Measurements from ENCODE around the gene NAPA. TPM values are rescaled to one million over a fixed set of nuclear protein-coding genes. Genes with fewer than 3 reads are reported as not detected.

Gene NAPA
- total and polyA plus RNA-seq, 10 of the 15 experiments (the other 5 are each of a cell fraction or from before 2014, with no cell fraction given) = 8.2 to 193 (median 102) TPM

DNA sequence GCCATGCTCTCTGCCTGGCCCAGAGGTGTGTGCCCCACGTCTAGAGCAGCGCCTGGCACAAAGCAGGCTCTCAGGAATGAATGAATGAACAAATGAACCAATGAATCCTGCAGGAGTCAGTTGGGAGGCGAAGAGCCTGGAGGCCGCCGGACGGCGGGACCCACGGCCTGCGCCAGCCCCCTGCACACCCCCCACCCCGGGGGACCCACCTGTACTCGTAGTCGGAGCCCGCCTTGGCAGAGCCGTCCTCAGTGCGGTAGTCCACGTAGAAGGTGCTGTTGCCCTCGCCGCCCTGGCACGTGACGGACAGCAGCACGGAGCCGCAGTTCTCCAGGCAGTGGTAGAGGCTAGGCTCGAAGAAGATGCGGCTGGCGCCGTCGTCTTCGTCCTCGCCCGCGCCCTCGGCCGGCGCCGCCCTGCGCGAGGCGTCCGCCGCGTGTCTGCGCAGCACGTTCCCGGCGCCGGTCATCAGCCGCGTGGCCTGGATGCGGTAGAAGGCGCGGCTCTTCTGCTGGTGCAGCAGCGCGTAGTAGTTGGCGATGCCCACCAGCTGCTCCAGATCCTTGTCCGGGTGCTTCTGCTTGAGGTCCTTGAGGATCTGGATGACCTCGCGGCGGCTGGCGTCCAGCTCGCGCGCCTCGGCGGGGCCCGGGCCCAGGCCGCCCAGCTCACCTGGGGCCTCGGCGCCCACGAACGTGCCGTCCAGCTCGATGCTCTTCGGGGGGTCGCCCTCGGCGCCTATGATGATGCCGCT, 58.0 kb downstream of the NAPA start:
- no peak overlapping the region for H2AFZ ChIP-seq (ENCODE audit: control insufficient read depth, low read depth, low read length)
- no TSS peak for BruUV-seq (replicated peaks)
- no peak for FAIRE-seq
- ChIA-PET CTCF (no interaction called here), SMC1A (ENCODE audit: uncharacterized antibody, unreplicated experiment) (no interaction called here), POLR2A (no interaction called here), RAD21 (ENCODE audit: unreplicated experiment) (no interaction called here)
- H3K4me3 ChIP-seq = no peak overlapping the region
- no peaks in the 10 kb centered on the region for H3K79me2 ChIP-seq (ENCODE audit: control insufficient read depth, insufficient read depth, low read length)
- intact Hi-C loops (cut with micrococcal nuclease; ENCODE audit: unreplicated experiment) (no loop called here), in situ Hi-C loops (cut with MboI) (no loop called here)
- H3K36me3 ChIP-seq (ENCODE audit: control insufficient read depth in 2 of 2, insufficient read depth in 2 of 2, low read length in 1 of 2) = no peaks in the 10 kb centered on the region
- no peak overlapping the region for H3K27ac ChIP-seq (ENCODE audit: control insufficient read depth, insufficient read depth)
- no peaks in the 10 kb centered on the region; a peak in 4 of 4 replicates for H3K27me3 ChIP-seq (replicated peaks in 1 of 2; ENCODE audit: control insufficient read depth in 2 of 2, insufficient read depth in 2 of 2, low read length in 1 of 2)
- no peak for ATAC-seq
- DNase-seq (ENCODE audit: low read depth, low spot score) = no peak
- H3K4me1 ChIP-seq (ENCODE audit: control insufficient read depth, insufficient read depth, low read length) = no peaks in the 10 kb centered on the region
- no peaks in the 10 kb centered on the region for H4K20me1 ChIP-seq (ENCODE audit: control insufficient read depth, insufficient read depth)
- no peaks in the 10 kb centered on the region; the same call in 2 of the 3 replicates for H3K9me3 ChIP-seq (replicated peaks; ENCODE audit: control insufficient read depth, insufficient read depth, low read length)
- WGBS (ENCODE audit: insufficient coverage, insufficient replicate concordance, low lambda C conversion rate, missing lambda C conversion rate) = 64% methylated on average over 64 of the region's 77 CpGs
- no peak overlapping the region for H3K4me2 ChIP-seq (ENCODE audit: control insufficient read depth, insufficient read depth)
- H3K9ac ChIP-seq (ENCODE audit: control insufficient read depth, insufficient read depth, low read length) = no peak overlapping the region
- TF ChIP-seq IKZF1 (conservative IDR thresholded peaks at IDR 0.05) = no peak
- no peak for TF ChIP-seq POLR2A (IDR thresholded peaks at IDR 0.05; ENCODE audit: low read depth, low read length)
- TF ChIP-seq ZBTB4 (CRISPR knock-in tag; IDR thresholded peaks at IDR 0.05) = no peak
- TF ChIP-seq HSF1 (IDR thresholded peaks at IDR 0.05; ENCODE audit: low read depth, low read length) = no peak
- TF ChIP-seq SREBF1 (IDR thresholded peaks at IDR 0.05; ENCODE audit: low read length) = no peak
- TF ChIP-seq, protein P1, sequence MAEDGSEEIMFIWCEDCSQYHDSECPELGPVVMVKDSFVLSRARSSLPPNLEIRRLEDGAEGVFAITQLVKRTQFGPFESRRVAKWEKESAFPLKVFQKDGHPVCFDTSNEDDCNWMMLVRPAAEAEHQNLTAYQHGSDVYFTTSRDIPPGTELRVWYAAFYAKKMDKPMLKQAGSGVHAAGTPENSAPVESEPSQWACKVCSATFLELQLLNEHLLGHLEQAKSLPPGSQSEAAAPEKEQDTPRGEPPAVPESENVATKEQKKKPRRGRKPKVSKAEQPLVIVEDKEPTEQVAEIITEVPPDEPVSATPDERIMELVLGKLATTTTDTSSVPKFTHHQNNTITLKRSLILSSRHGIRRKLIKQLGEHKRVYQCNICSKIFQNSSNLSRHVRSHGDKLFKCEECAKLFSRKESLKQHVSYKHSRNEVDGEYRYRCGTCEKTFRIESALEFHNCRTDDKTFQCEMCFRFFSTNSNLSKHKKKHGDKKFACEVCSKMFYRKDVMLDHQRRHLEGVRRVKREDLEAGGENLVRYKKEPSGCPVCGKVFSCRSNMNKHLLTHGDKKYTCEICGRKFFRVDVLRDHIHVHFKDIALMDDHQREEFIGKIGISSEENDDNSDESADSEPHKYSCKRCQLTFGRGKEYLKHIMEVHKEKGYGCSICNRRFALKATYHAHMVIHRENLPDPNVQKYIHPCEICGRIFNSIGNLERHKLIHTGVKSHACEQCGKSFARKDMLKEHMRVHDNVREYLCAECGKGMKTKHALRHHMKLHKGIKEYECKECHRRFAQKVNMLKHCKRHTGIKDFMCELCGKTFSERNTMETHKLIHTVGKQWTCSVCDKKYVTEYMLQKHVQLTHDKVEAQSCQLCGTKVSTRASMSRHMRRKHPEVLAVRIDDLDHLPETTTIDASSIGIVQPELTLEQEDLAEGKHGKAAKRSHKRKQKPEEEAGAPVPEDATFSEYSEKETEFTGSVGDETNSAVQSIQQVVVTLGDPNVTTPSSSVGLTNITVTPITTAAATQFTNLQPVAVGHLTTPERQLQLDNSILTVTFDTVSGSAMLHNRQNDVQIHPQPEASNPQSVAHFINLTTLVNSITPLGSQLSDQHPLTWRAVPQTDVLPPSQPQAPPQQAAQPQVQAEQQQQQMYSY (CRISPR knock-in tag; IDR thresholded peaks at IDR 0.05) = no peak
- no peak for TF ChIP-seq ELK1 (IDR thresholded peaks at IDR 0.05; ENCODE audit: low read depth, low read length)
- TF ChIP-seq MXI1 (IDR thresholded peaks at IDR 0.05; ENCODE audit: low read depth, low read length) = no peak
- TF ChIP-seq ZNF687 (IDR thresholded peaks at IDR 0.05) = no peak

Measured in GM12878 (cell line).